ENCODE results near the gene ACO2. TPM values are rescaled to one million over a fixed set of nuclear protein-coding genes. Genes with fewer than 3 reads are reported as not detected.

ACO2 gene
- total and polyA plus RNA-seq, 11 donors = 375 to 1,146 (median 739) TPM

DNA sequence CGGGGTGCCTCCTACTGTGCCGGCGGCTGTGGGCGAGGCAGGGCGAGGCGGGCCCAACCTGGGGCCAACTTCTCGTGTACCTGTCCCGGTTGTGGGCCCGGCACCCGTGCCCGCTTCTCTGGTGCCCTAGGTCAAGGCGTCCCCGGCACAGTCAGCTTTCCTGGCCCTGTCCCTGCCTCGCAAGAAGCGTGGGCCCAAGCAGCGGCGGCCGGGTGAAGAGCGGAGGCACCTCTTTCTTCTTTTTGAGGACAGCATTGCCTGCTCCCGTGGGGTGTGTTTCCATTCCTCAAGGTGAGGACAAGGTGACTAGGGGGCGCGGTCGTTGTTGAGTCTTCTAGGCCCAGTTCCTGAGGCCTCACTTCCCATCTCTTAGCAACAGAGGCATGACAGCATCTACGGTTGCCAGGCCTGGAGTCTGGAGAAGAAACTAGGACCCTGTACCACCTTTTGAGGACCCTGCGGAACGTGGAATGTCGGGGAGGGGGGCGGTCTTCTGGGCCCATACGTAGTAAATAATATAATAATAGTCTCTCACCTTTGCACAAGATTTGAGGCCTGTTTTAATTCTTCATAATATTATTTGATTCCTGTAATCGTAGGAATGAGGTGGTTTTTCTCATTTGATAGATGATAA, 418 bp downstream of the ACO2 start:
- Histone ChIP-seq H3K27me3 (no peaks in the 10 kb centered on the region), H3K9me3 (no peaks in the 10 kb centered on the region), H3K27ac (peak overlapping the region; percentile 91 to 99 (median 97)), H3K36me3 (peaks cover 0 to 59% (median 34%) of the 10 kb centered on the region in 9 donors), H3K4me1 (peaks cover 0 to 59% (median 37%) of the 10 kb centered on the region in 12 donors), H3K4me3 (peak overlapping the region; percentile 71 to 100 (median 95))
- peak in 3 of 5 donors; percentile 44 to 70 (median 51) for DNase-seq
- TF ChIP-seq, protein P1, sequence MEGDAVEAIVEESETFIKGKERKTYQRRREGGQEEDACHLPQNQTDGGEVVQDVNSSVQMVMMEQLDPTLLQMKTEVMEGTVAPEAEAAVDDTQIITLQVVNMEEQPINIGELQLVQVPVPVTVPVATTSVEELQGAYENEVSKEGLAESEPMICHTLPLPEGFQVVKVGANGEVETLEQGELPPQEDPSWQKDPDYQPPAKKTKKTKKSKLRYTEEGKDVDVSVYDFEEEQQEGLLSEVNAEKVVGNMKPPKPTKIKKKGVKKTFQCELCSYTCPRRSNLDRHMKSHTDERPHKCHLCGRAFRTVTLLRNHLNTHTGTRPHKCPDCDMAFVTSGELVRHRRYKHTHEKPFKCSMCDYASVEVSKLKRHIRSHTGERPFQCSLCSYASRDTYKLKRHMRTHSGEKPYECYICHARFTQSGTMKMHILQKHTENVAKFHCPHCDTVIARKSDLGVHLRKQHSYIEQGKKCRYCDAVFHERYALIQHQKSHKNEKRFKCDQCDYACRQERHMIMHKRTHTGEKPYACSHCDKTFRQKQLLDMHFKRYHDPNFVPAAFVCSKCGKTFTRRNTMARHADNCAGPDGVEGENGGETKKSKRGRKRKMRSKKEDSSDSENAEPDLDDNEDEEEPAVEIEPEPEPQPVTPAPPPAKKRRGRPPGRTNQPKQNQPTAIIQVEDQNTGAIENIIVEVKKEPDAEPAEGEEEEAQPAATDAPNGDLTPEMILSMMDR (IDR thresholded peaks at IDR 0.05) = peak in 1 of 12 donors; percentile 34
- no peak for TF ChIP-seq POLR2A (IDR thresholded peaks at IDR 0.05)
- peak in 3 of 4 donors; percentile 38 to 52 (median 45) for ATAC-seq
- intact Hi-C loops (cut with DNase I) = loop anchor here in 4 of 10 donors (1.0 to 5.0 kb wide), 4 partner anchors 21 to 67 kb away; partner anchors contain the start of gene TOB2 (in 1 of the 4)
- 1 to 4% (median 2%) methylated on average over 7 to 30 of the region's 30 CpGs for WGBS, 4 donors

- no peak for TF ChIP-seq POLR2A (IDR thresholded peaks at IDR 0.05)
- TF ChIP-seq, protein P1 (IDR thresholded peaks at IDR 0.05) = no peak
- H3K4me3 ChIP-seq = peak overlapping the region in 8 of 12 donors; percentile 71 to 99 (median 82)
- intact Hi-C loops (cut with DNase I) = loop anchor here in 7 of 10 donors (5.0 kb wide), 3 partner anchors 36 to 46 kb away; no protein-coding TSS in a partner anchor
- WGBS, 4 donors = 46 to 56% (median 51%) methylated on average over 2 of the region's 2 CpGs
- no peak for ATAC-seq
- no peaks in the 10 kb centered on the region for H3K27me3 ChIP-seq
- H3K9me3 ChIP-seq = no peaks in the 10 kb centered on the region
- peaks cover 0 to 71% (median 42%) of the 10 kb centered on the region in 12 donors for H3K4me1 ChIP-seq
- peaks cover 0 to 44% (median 19%) of the 10 kb centered on the region in 9 donors for H3K36me3 ChIP-seq
- peak overlapping the region; percentile 31 to 99 (median 97) for H3K27ac ChIP-seq
- no peak for DNase-seq
Measured at GRCh38 chr22:41470886-41471285, 2.0 kb downstream of the ACO2 start.

- intact Hi-C loops (cut with DNase I) = loop anchor here in 7 of 10 donors (5.0 kb wide), 3 partner anchors 36 to 46 kb away; no protein-coding TSS in a partner anchor
- no peak for TF ChIP-seq POLR2A (IDR thresholded peaks at IDR 0.05)
- TF ChIP-seq, protein P1 (IDR thresholded peaks at IDR 0.05) = no peak
- DNase-seq (no peak), ATAC-seq (no peak)
- Histone ChIP-seq H3K9me3 (no peaks in the 10 kb centered on the region), H3K36me3 (peaks cover 0 to 37% (median 12%) of the 10 kb centered on the region in 9 donors), H3K4me3 (peak overlapping the region in 7 of 12 donors; percentile 14 to 96 (median 79)), H3K27ac (peak overlapping the region in 10 of 12 donors; percentile 33 to 99 (median 94)), H3K27me3 (no peaks in the 10 kb centered on the region), H3K4me1 (peaks cover 0 to 74% (median 42%) of the 10 kb centered on the region in 12 donors)
- WGBS, 4 donors = 46 to 62% (median 52%) methylated on average over 2 of the region's 2 CpGs
Measured at GRCh38 chr22:41471568-41471967, 2.7 kb downstream of the ACO2 start.

GRCh38 chr22:41474872-41475451, 6.0 kb downstream of the ACO2 start:
- peak overlapping the region in 5 of 12 donors; percentile 13 to 72 (median 36) for H3K27ac ChIP-seq
- intact Hi-C loops (cut with DNase I) = loop anchor here in 8 of 10 donors (5.0 kb wide), 3 partner anchors 32 to 42 kb away; no protein-coding TSS in a partner anchor
- peaks cover 0 to 36% (median 11%) of the 10 kb centered on the region in 9 donors for H3K36me3 ChIP-seq
- no peak overlapping the region for H3K4me3 ChIP-seq
- no peaks in the 10 kb centered on the region for H3K27me3 ChIP-seq
- 66 to 70% (median 68%) methylated on average over 6 of the region's 6 CpGs for WGBS, 4 donors
- H3K4me1 ChIP-seq = peaks cover 3 to 89% (median 50%) of the 10 kb centered on the region in 12 donors
- TF ChIP-seq, protein P1 (IDR thresholded peaks at IDR 0.05) = no peak
- no peak for TF ChIP-seq POLR2A (IDR thresholded peaks at IDR 0.05)
- DNase-seq (no peak), ATAC-seq (no peak)
- H3K9me3 ChIP-seq = no peaks in the 10 kb centered on the region
